Spleen (tissue), 7 donors: ENCODE measurements around the gene MAPT.

ENCODE experiments used
- CTCF ChIP-seq, 11 experiments: fragments of 200-600 bp in 7 of 11; fragments of 450-650 bp in 4 of 11; sonication (generic) in 4 of 11; IDR thresholded peaks in 8 of 11; conservative IDR thresholded peaks in 3 of 11; 1 replicate in 7 of 11; 2 replicates in 4 of 11; pipeline versions ENCODE4 v1.4.0 to v1.8.0; 2016 to 2021; ENCODE audit warnings: antibody characterized with exemption in 11 of 11, inconsistent platforms in 4 of 11, mild to moderate bottlenecking in 1 of 11
- POLR2A ChIP-seq, 3 donors: fragments of 450-650 bp; IDR thresholded peaks; one replicate each; pipeline ENCODE4 v1.5.1; 2017; ENCODE audit warnings: antibody characterized with exemption in 3 of 3, mild to moderate bottlenecking in 1 of 3
- POLR2AphosphoS5 ChIP-seq, 3 donors: sonication (generic); formaldehyde crosslinking; IDR thresholded peaks; one replicate each; pipeline ENCODE4 v1.5.1; 2017; ENCODE audit warnings: antibody characterized with exemption in 3 of 3
- donor health status: DM: no; HTN: no; CAD: no; lungs with moderate emphysema.
- donor health status: DM: no; HTN: no; CAD: no.
- donor health status: DM: no; HTN: no; CAD: no.

- no peak for TF ChIP-seq CTCF (IDR thresholded peaks at IDR 0.05 in 8 of 11, conservative IDR thresholded peaks at IDR 0.05 in 3 of 11)
- no peak for TF ChIP-seq POLR2A (IDR thresholded peaks at IDR 0.05)
- no peak for TF ChIP-seq POLR2AphosphoS5 (IDR thresholded peaks at IDR 0.05)
Measured at GRCh38 chr17:45954914-45955313, 60.6 kb downstream of the MAPT start.
